Inflammatory macrophage (primary cell): ENCODE measurements around the gene PHLDB3.
"Not testable (repeated sequence)": the region's sequence is repeated elsewhere in the genome, so short reads cannot be mapped to it uniquely, and the experiment has no call there.

Source experiments
- DNase-seq, 2 donors: peaks; one replicate each; pipeline ENCODE4 v3.0.0-alpha.2; 2020 to 2022
- total RNA-seq, 18 experiments: gene quantifications; one replicate each; lab custom pipeline; 2026; ENCODE audit warnings: mixed read lengths in 6 of 18, inconsistent platforms in 2 of 18; lab: John Stamatoyannopoulos, UW

The PHLDB3 gene
- 0.29 to 3.2 (median 1.4) reads per million in 18 experiments for total RNA-seq

- no peak for DNase-seq
Observed at GRCh38 chr19:43504426-43505185, at the start of gene PHLDB3. PHLDB3 (minus strand) TSS chr19:43504746; CDS start chr19:43504118, 628 bp downstream.

DNA sequence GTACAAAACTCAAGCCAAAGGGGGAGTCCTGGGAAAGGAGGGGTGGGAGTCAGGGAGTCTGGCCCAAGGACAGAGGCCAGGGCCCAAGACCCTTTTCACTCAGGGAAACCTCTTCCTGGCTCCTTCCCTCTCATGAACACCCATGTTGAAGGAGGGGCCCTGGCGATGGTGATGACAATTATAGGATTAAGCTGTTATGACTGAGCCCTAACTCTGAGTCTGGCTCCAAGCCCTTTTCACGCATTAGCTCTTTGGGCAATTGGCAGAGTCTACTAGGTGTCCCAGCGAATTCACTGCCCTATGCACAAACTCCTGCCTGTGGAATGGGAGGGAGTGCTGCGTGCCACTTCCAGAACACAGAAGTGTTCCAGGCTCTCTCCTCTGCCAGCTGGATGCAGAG, 49.1 kb upstream of the PHLDB3 start:
- no peak for DNase-seq

- DNase-seq = no peak
Observed at GRCh38 chr19:43552616-43553015, 48.1 kb upstream of the PHLDB3 start.

GRCh38 chr19:43552198-43552450, 47.6 kb upstream of the PHLDB3 start:
- DNase-seq = no peak

- no peak for DNase-seq
Observed at GRCh38 chr19:43551399-43552197, 47.1 kb upstream of the PHLDB3 start.

GRCh38 chr19:43548706-43549105, 44.2 kb upstream of the PHLDB3 start:
- no peak for DNase-seq

DNA sequence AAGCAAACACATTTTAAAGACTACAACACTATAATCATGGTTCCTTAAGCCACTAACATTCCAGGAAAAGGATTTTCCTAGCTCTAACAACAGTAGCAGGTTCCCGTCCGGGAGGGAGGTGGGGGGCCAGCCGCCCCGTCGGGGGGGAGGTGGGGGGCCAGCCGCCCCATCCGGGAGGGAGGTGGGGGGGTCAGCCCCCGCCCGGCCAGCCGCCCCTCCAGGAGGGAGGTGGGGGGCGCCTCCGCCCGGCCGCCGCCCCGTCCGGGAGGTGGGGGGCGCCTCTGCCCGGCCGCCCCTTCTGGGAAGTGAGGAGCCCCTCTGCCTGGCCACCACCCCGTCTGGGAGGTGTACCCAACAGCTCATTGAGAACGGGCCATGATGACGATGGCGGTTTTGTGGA, 43.4 kb upstream of the PHLDB3 start:
- DNase-seq = not testable (repeated sequence)

- no peak for DNase-seq
Observed at GRCh38 chr19:43546581-43546980, 42.0 kb upstream of the PHLDB3 start.

- DNase-seq = no peak
Observed at GRCh38 chr19:43545981-43546380, 41.4 kb upstream of the PHLDB3 start.

DNA sequence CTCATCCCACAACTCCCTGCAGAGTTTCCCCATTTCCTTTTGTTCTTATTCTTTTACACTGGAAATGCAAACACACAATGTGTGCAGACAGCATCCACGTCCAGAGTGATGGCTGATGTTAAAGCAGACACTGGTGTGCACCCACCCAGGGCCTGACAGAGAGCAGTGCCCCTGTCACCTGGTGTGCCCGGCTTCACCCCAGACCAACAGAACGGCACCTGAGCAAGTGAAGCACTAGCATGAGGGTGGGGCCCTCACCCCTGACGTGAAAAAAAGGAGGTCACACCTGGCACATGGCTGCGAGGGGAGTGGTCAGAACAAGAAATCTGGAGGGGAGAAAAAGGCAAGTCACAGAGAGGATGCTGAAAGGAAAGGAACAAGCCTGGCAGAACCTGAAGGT, 40.7 kb upstream of the PHLDB3 start:
- DNase-seq = no peak

DNA sequence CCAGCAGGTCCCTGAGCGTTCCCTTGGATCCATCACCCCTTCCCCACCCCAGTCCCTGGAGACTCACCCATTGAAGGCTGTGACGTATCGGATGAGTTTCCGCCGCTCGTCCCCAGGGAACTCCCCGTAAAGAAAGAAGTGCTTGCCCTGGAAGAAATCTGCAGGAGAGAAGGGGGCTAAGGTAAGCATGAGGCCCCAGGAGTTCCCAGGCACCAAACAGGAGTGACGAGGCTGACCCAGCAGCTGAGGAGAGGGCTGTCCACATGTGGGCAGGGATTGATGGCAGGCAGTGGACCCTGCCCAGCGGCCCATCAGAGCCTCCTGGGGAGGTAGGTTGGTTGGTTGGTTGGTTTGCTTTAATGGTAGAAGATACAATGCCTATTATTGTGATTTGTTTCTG, 39.5 kb upstream of the PHLDB3 start:
- no peak for DNase-seq

DNA sequence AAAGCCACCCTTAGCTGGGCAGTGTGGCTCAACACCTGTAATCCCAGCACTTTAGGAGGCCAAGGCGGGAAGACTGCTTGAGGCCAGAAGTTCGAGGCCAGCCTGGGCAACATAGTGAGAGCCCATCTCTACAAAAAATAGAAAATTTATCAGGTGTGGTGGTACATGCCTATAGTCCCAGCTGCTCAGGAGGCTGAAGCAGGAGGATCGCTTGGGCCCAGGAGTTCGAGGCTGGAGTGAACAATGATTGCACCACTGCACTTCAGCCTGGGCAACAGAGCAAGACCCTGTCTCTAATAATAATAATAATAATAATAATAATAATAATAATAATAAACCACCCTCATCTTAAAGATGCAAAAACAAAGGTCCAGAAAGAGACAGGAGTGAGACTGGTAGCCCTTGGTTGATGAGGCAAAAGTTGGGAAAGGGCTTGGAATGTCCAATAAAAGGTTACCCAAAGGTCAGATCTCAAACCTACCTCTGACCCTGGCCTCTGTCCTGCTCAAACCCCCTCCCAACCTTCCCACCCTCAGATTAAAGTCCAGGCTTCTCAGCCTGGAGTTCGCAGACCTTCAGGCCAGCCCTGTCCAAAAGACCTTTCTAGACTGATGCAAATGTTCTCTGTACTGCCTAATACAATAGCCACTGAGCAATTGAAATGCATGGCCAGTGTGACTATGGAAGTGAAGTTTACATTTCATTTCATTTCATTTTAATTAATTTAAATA, 37.5 kb upstream of the PHLDB3 start:
- no peak for DNase-seq

- no peak for DNase-seq
Observed at GRCh38 chr19:43540381-43540780, 35.8 kb upstream of the PHLDB3 start.

- DNase-seq = no peak
Observed at GRCh38 chr19:43538922-43539321, 34.4 kb upstream of the PHLDB3 start.

DNA sequence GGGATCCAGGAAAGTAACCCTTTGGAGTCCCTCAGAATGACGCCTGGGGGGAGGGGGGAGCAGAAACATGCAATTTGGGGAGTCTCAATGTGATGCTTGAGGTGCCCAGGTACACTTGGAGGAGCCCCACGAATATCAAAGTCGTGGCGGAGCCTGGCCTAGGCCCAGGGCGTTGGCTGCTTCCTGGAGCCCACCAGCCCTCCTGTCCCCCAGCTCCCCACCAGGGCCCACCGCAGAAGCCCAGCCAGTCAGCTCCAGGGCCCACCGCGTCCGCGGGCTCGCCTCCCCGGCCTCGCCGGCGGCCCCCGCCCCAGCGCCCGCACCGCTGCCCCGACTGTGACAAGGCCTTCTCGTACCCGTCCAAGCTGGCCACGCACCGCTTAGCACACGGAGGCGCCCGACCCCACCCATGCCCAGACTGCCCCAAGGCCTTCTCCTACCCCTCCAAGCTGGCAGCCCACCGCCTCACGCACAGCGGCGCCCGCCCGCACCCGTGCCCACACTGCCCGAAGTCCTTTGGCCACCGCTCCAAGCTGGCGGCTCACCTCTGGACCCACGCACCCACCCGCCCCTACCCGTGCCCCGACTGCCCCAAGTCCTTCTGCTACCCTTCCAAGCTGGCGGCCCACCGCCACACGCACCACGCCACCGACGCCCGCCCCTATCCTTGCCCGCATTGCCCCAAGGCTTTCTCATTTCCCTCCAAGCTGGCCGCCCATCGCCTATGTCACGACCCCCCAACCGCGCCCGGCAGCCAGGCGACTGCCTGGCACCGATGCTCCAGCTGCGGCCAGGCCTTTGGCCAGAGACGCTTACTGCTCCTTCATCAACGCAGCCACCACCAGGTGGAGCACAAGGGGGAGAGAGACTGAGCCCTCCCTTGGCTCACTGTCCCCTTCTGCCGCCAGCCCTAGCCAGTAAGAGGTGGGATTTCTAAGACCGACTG, 30.5 kb upstream of the PHLDB3 start:
- peak in 1 of 2 donors; percentile 19 for DNase-seq

DNA sequence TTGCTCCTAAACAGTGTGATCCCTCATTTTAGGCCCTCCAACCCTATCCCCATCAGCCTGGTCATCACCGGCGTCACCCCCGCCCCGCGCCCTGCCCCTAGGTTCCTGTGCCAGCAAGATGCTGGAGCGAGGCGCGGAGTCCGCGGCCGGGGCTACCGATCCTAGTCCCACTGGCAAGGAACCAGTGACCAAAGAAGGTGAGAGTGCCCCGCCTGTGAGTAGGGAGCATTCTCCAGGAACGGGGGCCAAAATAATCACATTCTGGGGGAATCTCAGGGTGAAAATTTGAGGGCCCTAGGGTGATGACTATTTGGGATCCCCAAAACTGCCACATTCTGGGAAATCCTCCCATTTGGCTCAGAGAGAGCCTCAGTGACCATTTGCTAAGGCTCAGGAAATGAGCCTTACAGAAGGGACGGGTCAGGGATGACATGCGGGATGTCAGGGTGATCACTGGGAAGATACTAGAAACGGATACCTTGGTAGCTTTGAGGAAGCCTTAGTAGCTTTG, 29.8 kb upstream of the PHLDB3 start:
- DNase-seq = no peak

DNA sequence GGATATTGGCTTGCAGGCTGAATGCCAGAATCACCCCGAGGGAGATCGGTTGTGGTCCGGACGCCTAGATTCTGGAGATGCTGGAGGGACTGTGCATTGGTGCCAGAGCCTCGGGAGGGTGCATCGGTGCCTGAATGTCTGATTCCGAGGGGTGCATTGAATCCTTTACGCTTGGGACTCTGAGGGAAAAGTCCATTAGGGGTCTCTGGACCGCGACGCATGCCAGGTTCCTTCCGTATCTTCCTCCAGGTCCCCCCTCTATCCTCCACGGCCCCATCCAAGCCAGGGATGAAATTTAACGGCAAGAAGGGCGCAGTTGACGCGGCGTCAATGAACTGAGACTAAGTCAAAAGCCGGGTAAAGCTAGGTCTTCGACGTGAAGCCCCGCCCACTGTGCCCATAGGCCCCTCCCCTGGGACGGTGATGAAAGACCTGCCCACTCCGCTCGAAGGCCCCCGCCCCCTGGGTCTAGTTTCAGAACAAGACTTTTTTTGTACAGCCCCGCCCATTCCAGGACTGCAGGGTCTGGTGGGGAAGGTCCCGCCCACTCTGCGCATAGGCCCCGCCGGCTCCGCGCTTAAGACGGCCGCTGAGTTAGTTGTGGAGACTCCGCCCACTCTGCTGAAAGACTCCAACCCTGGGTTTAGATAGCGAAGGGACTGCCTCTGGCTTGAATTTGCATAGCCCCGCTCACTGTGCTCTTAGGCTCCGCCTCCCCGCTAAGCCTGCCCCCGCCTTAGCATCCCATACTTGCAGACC, 29.2 kb upstream of the PHLDB3 start:
- peak; percentile 95 to 97 for DNase-seq

DNA sequence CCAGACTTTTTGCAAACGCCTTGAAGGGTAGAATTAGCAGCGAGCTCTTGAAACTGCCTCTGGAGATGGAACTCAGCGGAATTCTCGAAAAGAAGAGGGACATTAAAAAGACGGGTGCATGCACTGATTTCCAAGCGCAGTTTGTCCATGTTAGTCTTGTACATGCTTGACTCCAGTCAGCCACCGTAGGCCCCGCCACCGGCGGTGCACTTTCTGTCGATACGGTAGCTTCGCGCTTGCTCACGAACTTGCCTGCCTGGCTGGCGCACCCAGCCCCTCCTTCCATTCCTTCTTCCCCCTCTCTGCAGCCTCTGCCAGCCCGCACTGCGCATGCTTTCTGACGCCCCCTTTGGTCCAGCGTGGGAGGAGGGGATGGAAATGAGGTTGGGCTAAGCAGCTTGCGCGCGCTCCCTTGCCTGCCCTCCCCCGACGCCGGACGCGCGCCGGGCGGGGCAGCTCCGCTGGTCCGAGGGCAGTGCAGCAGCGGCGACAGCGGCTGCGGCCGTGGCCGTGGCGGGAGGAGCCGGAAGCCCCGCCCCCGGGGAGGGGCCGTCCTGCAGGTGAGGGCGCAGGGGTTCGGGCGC, 28.5 kb upstream of the PHLDB3 start, which contains the start of gene ZNF575:
ZNF575 (plus strand) TSS at position 227 of the 584 bp plus-strand sequence. CDS start 1,235 bp downstream, outside the sequence.
- DNase-seq = peak; percentile 96 to 97

GRCh38 chr19:43532571-43532961, 28.0 kb upstream of the PHLDB3 start:
- DNase-seq = no peak

DNA sequence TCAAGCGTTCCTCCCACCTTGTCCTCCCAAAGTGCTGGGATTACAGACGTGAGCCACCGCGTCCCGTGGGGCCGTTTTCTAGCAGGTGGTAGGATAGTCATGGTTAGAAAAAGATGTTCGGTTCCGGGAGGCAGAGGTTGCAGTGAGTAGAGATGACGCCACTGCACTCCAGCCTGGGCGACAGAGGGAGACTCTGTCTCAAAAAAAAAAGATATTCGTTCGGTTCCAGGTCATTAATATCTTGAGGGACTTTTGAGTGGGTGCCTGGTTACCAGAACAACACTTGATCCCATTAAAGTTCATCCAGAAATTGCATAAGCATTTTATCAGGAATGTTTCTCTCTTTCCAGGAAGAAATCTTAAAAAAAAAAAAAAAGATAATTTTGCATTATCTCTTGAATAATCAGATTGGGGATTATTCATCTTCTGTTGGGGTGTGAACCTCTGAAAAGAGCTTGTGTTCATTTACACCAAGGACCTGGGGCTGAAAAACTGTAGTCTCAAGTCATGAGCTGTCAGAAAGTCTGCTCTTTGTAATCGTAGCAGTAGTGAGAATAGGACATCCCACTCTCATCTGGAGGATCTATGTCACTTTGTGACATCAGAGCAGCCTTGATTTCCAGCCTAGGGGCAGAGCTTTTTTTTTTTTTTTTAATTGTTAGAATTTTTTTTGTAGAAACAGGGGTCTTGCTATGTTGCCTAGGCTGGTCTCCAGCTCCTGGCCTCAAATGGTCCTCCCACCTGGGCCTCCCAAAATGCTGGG, 23.5 kb upstream of the PHLDB3 start:
- no peak for DNase-seq
